ENCODE measurements around the gene CYP3A5. TPM values are rescaled to one million over a fixed set of nuclear protein-coding genes. Genes with fewer than 3 reads are reported as not detected.

The CYP3A5 gene
- total and polyA plus RNA-seq, 10 of the 15 experiments (the other 5 are each of a cell fraction or from before 2014, with no cell fraction given) = 0.05 to 1.3 (median 0.09) TPM; not detected in 2

DNA sequence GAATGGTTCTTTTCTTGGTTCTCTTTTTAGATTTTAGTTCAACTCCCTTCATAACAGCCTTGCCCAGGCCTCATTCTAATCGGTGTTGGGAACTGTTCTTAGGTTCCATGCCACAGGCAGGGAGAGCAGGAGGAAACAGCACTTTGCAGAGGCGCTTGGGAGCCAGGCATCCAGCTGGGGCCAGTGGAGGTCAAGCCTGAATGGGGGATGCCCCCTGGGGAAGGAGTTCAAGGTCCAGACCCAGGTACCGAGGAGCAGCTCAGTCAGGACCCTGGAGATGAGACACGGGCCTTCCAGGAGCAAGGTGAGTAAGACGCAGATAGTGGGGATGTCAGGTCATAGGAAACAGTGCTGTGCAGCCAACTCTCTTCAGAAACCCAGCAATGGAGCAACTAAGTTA is 58.5 kb downstream of the CYP3A5 start (continued):
- TF ChIP-seq, protein P1, sequence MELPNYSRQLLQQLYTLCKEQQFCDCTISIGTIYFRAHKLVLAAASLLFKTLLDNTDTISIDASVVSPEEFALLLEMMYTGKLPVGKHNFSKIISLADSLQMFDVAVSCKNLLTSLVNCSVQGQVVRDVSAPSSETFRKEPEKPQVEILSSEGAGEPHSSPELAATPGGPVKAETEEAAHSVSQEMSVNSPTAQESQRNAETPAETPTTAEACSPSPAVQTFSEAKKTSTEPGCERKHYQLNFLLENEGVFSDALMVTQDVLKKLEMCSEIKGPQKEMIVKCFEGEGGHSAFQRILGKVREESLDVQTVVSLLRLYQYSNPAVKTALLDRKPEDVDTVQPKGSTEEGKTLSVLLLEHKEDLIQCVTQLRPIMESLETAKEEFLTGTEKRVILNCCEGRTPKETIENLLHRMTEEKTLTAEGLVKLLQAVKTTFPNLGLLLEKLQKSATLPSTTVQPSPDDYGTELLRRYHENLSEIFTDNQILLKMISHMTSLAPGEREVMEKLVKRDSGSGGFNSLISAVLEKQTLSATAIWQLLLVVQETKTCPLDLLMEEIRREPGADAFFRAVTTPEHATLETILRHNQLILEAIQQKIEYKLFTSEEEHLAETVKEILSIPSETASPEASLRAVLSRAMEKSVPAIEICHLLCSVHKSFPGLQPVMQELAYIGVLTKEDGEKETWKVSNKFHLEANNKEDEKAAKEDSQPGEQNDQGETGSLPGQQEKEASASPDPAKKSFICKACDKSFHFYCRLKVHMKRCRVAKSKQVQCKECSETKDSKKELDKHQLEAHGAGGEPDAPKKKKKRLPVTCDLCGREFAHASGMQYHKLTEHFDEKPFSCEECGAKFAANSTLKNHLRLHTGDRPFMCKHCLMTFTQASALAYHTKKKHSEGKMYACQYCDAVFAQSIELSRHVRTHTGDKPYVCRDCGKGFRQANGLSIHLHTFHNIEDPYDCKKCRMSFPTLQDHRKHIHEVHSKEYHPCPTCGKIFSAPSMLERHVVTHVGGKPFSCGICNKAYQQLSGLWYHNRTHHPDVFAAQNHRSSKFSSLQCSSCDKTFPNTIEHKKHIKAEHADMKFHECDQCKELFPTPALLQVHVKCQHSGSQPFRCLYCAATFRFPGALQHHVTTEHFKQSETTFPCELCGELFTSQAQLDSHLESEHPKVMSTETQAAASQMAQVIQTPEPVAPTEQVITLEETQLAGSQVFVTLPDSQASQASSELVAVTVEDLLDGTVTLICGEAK (IDR thresholded peaks at IDR 0.05; ENCODE audit: borderline replicate concordance) = no peak
- TF ChIP-seq CHD1 (IDR thresholded peaks at IDR 0.05; ENCODE audit: low read depth, low read length) (no peak), SMAD5 (IDR thresholded peaks at IDR 0.05; ENCODE audit: low read depth) (no peak), CEBPZ (IDR thresholded peaks at IDR 0.05; ENCODE audit: low read depth, low read length) (no peak)
